Effector memory CD4-positive, alpha-beta T cell (primary cell): ENCODE results near the gene GNAQ.
"Not testable (repeated sequence)": the region's sequence is repeated elsewhere in the genome, so short reads cannot be mapped to it uniquely, and the experiment has no call there.

ENCODE experiments used
- DNase-seq, 3 donors: peaks; one replicate each; pipeline ENCODE4 v3.0.0-alpha.2; 2020
- H3K27ac ChIP-seq: 2 replicates; pipeline ENCODE4 v1.7.0; 2013; ENCODE audit warnings: mild to moderate bottlenecking, low read length, moderate library complexity; ENCODE audit not compliant: insufficient read depth, poor library complexity, severe bottlenecking
- H3K27me3 ChIP-seq: replicated peaks from 2 replicates; pipeline ENCODE4 v1.7.0; 2013; ENCODE audit warnings: mild to moderate bottlenecking, low read length; ENCODE audit not compliant: insufficient read depth, control insufficient read depth, poor library complexity, severe bottlenecking
- H3K36me3 ChIP-seq: 2 replicates; pipeline ENCODE4 v1.7.0; 2013; ENCODE audit warnings: mild to moderate bottlenecking, low read length, moderate library complexity; ENCODE audit not compliant: control insufficient read depth, insufficient read depth
- H3K4me1 ChIP-seq: 2 replicates; pipeline ENCODE4 v1.7.0; 2013; ENCODE audit warnings: low read length, mild to moderate bottlenecking; ENCODE audit not compliant: control insufficient read depth, insufficient read depth, poor library complexity, severe bottlenecking
- H3K4me3 ChIP-seq: 2 replicates; pipeline ENCODE4 v1.7.0; 2013; ENCODE audit warnings: low read length, low read depth, mild to moderate bottlenecking; ENCODE audit not compliant: insufficient read depth, poor library complexity, severe bottlenecking
- H3K9me3 ChIP-seq: 2 replicates; pipeline ENCODE4 v1.7.0; 2013; ENCODE audit warnings: mild to moderate bottlenecking, low read length, moderate library complexity; ENCODE audit not compliant: control insufficient read depth

GNAQ gene

DNA sequence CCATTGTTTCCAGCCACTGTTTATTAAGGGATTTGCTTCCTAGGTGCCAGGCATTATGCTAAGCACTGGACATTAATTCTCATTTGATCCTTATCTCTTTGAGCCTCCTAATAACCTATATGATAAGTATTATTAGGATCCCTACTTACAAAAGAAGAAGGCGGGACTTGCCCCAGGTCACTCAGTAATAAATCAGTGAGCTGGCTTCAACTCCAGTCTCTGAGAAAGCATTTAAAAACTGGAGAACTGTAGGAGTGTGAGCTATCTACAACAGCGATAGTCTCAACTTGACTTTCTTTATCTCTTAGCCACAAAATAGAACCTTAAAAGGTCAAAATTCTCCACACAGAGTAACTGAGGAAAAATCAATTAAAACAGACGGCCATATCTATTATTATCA lies 155.0 kb downstream of the GNAQ start:
- H3K9me3 ChIP-seq, result no peaks in the 10 kb centered on the region
- H3K4me1 ChIP-seq, result no peaks in the 10 kb centered on the region
- DNase-seq, result no peak
- H3K27me3 ChIP-seq, result no peaks in the 10 kb centered on the region
- no peak overlapping the region for H3K27ac ChIP-seq
- no peaks in the 10 kb centered on the region for H3K36me3 ChIP-seq
- no peak overlapping the region for H3K4me3 ChIP-seq

DNA sequence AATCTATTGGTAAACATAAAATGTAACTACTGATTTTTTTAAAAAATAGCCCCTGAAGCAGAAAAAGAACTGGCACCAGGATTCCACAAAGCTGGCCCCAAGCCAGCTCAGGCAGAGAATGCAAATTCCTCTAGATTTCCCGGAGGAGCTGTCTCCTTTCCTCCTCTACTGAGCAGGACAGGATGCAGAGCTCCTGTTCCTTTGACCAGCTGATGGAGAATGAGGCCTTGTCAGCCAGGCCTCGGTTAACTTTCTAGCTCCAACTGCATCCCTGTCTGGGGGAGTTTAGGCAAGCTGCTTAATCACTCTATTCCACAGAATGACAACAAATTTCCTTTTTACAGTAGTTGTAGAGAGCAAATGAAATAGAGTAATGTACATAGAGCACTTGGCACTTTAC lies 155.5 kb downstream of the GNAQ start:
- Histone ChIP-seq H3K27me3 (no peaks in the 10 kb centered on the region), H3K9me3 (no peaks in the 10 kb centered on the region), H3K4me1 (no peaks in the 10 kb centered on the region), H3K36me3 (no peaks in the 10 kb centered on the region), H3K4me3 (no peak overlapping the region), H3K27ac (no peak overlapping the region)
- DNase-seq, result no peak

DNA sequence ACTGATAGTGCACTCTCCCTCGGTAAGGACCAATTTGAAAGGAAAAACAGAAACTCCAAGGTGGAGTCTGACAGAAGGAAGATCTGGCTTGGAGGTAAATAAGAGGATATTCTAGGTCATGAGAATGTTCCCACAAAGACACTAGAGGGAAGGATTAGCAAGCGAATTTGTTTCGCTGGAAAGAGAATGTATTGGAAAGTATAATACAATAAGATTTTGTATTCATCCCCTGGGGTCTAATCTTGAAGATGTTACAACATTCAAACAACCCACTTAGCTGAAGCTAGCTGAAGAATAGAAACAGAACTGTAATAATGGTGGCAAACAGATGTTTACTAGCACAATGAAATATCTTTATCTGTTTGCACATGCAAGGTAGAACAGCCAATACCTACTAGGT lies 158.7 kb downstream of the GNAQ start:
- Histone ChIP-seq H3K27me3 (no peaks in the 10 kb centered on the region), H3K9me3 (no peaks in the 10 kb centered on the region), H3K4me1 (no peaks in the 10 kb centered on the region), H3K27ac (no peak overlapping the region), H3K36me3 (no peaks in the 10 kb centered on the region), H3K4me3 (no peak overlapping the region)
- DNase-seq, result no peak

DNA sequence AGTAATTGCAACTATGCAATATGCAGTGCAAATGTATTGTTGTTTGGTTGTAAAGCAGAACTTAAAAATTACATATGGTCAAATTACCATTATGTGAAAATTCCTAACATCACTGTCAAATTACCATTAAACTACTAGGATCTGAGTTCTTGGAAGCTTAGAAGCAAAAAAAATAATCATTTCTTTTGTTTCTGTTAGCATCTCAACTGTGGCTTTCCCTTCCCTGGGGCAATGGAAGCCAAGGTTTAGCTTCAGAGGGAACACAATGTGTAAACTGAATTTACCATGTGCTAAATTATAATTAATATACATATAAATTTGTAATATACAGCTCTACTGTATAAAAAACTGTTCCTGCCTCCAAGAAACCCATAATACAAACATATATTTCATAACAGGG lies 159.4 kb downstream of the GNAQ start:
- Histone ChIP-seq H3K4me3 (no peak overlapping the region), H3K4me1 (no peaks in the 10 kb centered on the region)
- DNase-seq, result no peak

DNA sequence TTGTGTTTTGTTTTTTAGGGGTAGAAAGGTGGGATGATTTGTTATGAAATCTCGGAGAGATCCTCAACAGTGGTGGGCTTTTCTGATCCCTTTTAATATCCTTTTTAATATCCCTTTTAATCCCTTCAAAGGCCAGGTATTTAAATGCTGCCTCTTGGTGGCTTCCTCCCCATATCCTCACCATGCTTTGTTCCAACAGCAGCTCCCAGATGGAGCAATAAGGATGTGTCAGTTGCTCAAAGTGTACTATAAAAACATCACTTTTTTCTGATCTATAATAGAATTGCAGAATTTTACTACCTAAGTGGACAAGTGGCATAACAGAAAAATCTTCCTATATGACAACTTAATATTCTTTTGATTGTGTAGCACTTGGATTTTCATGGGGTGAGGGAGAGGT lies 160.1 kb downstream of the GNAQ start:
- Histone ChIP-seq H3K36me3 (no peaks in the 10 kb centered on the region), H3K9me3 (no peaks in the 10 kb centered on the region), H3K4me1 (no peaks in the 10 kb centered on the region), H3K27ac (no peak overlapping the region), H3K4me3 (no peak overlapping the region), H3K27me3 (no peaks in the 10 kb centered on the region)
- no peak for DNase-seq

More for the DNA sequence above, 159.4 kb downstream of the GNAQ start:
- Histone ChIP-seq H3K9me3 (no peaks in the 10 kb centered on the region), H3K27me3 (no peaks in the 10 kb centered on the region), H3K27ac (no peak overlapping the region), H3K36me3 (no peaks in the 10 kb centered on the region)

DNA sequence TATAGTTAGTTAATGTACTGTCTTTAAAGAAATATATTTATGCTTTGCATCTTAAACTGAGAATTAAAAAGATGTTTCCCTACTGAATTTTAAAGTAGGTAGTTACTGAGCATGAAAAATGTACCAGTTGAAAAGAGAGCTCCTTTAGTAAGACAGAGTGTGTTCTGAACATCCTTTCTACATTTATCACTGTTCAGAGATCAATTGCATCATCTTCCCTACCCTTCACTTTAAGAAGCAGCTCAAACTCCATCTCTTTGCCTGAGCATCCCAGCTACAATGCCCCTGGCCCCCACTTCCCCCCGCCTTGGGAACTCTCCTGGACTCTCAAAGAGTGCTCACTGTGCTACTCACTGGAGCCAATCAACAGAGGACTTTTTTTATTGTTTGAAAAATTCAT lies 164.7 kb downstream of the GNAQ start:
- no peaks in the 10 kb centered on the region for H3K27me3 ChIP-seq
- H3K36me3 ChIP-seq, result no peaks in the 10 kb centered on the region
- no peak overlapping the region for H3K27ac ChIP-seq
- DNase-seq, result no peak
- H3K4me3 ChIP-seq, result no peak overlapping the region
- H3K4me1 ChIP-seq, result no peaks in the 10 kb centered on the region
- no peaks in the 10 kb centered on the region for H3K9me3 ChIP-seq

DNA sequence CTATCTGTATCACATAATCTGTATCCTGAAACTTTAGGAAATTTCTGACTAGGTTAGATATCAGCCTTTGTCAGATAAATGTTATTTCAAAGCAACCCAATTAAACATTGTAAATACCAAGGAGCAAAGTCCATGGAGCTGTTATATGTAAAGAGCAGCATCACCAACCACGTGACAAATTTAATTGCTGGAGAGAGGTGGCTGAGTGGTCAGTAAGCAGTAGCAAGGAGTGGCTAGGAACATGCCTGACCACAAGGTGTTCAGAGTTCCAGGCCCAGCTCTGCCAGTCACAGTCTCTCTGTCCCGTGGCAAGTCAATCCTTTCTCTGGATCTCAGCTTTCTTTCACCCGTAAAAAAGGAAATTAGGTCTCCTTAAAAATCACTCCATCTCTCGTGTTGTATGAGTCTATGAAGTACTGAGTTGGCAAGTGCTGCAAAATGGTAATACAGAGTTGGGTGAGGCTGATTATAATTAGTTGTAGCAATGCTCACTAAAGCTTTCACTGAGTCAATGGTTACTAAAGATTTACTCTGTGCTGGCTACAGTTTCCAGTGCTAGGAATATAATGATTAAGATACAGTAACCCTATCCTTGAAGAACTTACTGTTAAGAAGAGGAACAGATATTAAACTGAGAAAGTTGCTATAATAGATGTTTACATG lies 166.1 kb downstream of the GNAQ start:
- DNase-seq, result no peak
- H3K4me1 ChIP-seq, result no peaks in the 10 kb centered on the region
- H3K27ac ChIP-seq, result no peak overlapping the region
- H3K36me3 ChIP-seq, result no peaks in the 10 kb centered on the region
- H3K9me3 ChIP-seq, result no peaks in the 10 kb centered on the region
- H3K4me3 ChIP-seq, result no peak overlapping the region
- H3K27me3 ChIP-seq, result no peaks in the 10 kb centered on the region

DNA sequence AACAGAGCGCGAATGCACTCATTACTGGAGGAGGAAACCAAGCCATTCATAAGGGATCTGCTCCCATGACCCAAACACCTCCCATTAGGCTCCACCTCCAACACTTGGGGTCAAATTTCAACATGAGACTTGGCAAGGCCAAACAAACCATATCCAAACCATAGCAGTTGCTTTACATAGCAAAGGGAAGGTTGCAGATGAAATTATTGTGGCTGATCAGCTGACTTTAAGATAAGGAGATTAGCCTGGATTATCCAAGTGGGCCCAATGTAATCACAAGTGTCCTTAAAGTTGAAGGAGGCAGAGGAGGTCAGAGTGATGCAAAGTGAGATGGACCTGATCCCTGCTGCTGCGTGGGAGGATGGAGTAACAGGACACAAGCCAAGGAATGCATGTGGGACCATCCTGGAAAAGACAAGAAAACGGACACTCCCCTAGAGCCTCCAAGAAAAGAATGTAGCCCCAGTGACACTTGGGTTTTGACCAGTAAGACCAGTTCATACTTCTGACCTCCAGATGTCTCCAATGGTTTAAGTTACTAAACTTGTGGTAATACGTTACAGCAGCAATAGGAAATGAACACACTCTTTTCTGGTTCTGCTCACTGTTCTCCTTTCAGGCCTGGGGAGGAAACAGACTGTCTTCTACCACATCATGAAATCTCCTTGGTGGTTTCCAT lies 167.3 kb downstream of the GNAQ start:
- H3K36me3 ChIP-seq, result no peaks in the 10 kb centered on the region
- no peak overlapping the region for H3K4me3 ChIP-seq
- DNase-seq, result no peak
- H3K27me3 ChIP-seq, result no peaks in the 10 kb centered on the region
- H3K27ac ChIP-seq, result no peak overlapping the region
- H3K9me3 ChIP-seq, result no peaks in the 10 kb centered on the region
- H3K4me1 ChIP-seq, result no peaks in the 10 kb centered on the region

DNA sequence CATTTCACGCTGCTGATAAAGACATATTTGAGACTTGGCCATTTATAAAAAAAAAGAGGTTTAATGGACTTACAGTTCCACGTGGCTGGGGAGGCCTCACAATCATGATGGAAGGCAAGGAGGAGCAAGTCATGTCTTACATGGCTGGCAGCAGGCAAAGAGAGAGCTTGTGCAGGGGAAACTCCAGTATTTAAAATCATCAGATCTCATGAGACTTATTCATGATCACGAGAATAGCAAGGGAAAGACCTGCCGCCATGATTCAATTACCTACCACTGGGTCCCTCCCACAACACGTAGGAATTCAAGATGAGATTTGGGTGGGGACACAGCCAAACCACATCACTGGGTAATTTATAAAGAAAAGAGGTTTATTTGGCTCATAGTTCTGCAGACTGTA lies 168.0 kb downstream of the GNAQ start:
- not testable (repeated sequence) for H3K4me3 ChIP-seq, H3K4me1 ChIP-seq, DNase-seq, H3K9me3 ChIP-seq, H3K27ac ChIP-seq, H3K36me3 ChIP-seq, H3K27me3 ChIP-seq

DNA sequence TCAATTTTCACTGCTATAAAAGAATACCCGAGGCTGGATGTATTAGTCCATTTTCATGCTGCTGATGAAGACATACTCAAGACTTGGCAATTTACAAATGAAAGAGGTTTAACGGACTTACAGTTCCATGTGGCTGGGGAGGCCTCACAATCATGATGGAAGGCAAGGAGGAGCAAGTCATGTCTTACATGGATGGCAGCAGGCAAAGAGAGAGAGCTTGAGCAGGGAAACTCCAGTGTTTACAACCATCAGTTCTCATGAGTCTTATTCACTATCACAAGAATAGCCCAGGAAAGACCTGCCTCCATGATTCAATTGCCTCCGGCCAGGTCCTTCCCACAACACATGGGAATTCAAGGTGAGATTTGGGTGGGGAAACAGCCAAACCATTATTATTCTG lies 170.7 kb downstream of the GNAQ start:
- not testable (repeated sequence) for H3K9me3 ChIP-seq, H3K36me3 ChIP-seq, H3K27ac ChIP-seq, H3K4me3 ChIP-seq, H3K27me3 ChIP-seq, DNase-seq, H3K4me1 ChIP-seq
